Neuronal stem cell (in vitro differentiated cells): Measurements from ENCODE around the gene SUN2.

Experiments used
- DNase-seq: peaks from one replicate; pipeline ENCODE4 v3.0.0-alpha.2; 2013; ENCODE audit warnings: low spot score
- H2AFZ ChIP-seq: one replicate; pipeline ENCODE4 v1.6.1; 2013; ENCODE audit warnings: mild to moderate bottlenecking, low read length, inconsistent platforms
- H2AK5ac ChIP-seq: 2 replicates; pipeline ENCODE4 v1.6.1; 2013; ENCODE audit warnings: low read depth, mild to moderate bottlenecking, inconsistent platforms, low read length, moderate library complexity, mixed read lengths
- H2BK120ac ChIP-seq: 2 replicates; pipeline ENCODE4 v1.6.1; 2013; ENCODE audit warnings: low read depth, mild to moderate bottlenecking, inconsistent platforms, low read length, moderate library complexity, mixed read lengths
- H2BK12ac ChIP-seq: one replicate; pipeline ENCODE4 v1.6.1; 2013; ENCODE audit warnings: low read length, inconsistent platforms
- H2BK15ac ChIP-seq: 2 replicates; pipeline ENCODE4 v1.6.1; 2013; ENCODE audit warnings: mild to moderate bottlenecking, low read length, inconsistent platforms, mixed read lengths
- H2BK5ac ChIP-seq: one replicate; pipeline ENCODE4 v1.6.1; 2013; ENCODE audit warnings: inconsistent platforms, mild to moderate bottlenecking, low read length, moderate library complexity
- H3K14ac ChIP-seq: one replicate; pipeline ENCODE4 v1.6.1; 2013; ENCODE audit warnings: low read length, inconsistent platforms
- H3K18ac ChIP-seq: 2 replicates; pipeline ENCODE4 v1.6.1; 2013; ENCODE audit warnings: low read length, inconsistent platforms
- H3K23ac ChIP-seq: 2 replicates; pipeline ENCODE4 v1.6.1; 2013; ENCODE audit warnings: low read depth, mild to moderate bottlenecking, mixed read lengths, low read length, inconsistent platforms; ENCODE audit not compliant: poor library complexity
- H3K27ac ChIP-seq: replicated peaks from 3 replicates; pipeline ENCODE4 v1.5.1; 2013; ENCODE audit warnings: low read length, inconsistent platforms
- H3K27me3 ChIP-seq, 3 experiments: 2 replicates each; pipeline ENCODE4 v1.6.1; 2013; ENCODE audit warnings: low read length in 3 of 3, mild to moderate bottlenecking in 2 of 3, inconsistent platforms in 1 of 3, low read depth in 1 of 3, mixed read lengths in 1 of 3, moderate library complexity in 1 of 3; ENCODE audit not compliant: control insufficient read depth in 3 of 3, insufficient read depth in 3 of 3
- H3K36me3 ChIP-seq, 2 donors: replicated peaks in 1 of 2; 2 replicates each; pipeline ENCODE4 v1.6.1; 2013; ENCODE audit warnings: low read length in 2 of 2; ENCODE audit not compliant: control insufficient read depth in 2 of 2, insufficient read depth in 2 of 2
- H3K4ac ChIP-seq: 2 replicates; pipeline ENCODE4 v1.6.1; 2013; ENCODE audit warnings: inconsistent platforms, mild to moderate bottlenecking, low read length, moderate library complexity
- H3K4me1 ChIP-seq, 2 donors: 1 replicate in 1 of 2; 2 replicates in 1 of 2; pipeline ENCODE4 v1.6.1; 2013; ENCODE audit warnings: low read length in 2 of 2, low read depth in 1 of 2; ENCODE audit not compliant: control insufficient read depth in 2 of 2, insufficient read depth in 1 of 2
- H3K4me2 ChIP-seq: one replicate; pipeline ENCODE4 v1.6.1; 2013; ENCODE audit warnings: mild to moderate bottlenecking, low read length, inconsistent platforms; ENCODE audit not compliant: insufficient read depth, poor library complexity, severe bottlenecking
- H3K4me3 ChIP-seq, 2 donors: 2 replicates each; pipeline ENCODE4 v1.5.1; 2013; ENCODE audit warnings: low read length in 2 of 2, mild to moderate bottlenecking in 2 of 2, inconsistent platforms in 1 of 2, moderate library complexity in 1 of 2
- H3K79me1 ChIP-seq: one replicate; pipeline ENCODE4 v1.6.1; 2013; ENCODE audit warnings: low read depth, mild to moderate bottlenecking, inconsistent platforms, low read length, moderate library complexity
- H3K9ac ChIP-seq: one replicate; pipeline ENCODE4 v1.6.1; 2013; ENCODE audit warnings: mild to moderate bottlenecking, low read depth, low read length, inconsistent platforms; ENCODE audit not compliant: poor library complexity
- H3K9me3 ChIP-seq, 2 donors: replicated peaks in 1 of 2; 2 replicates each; pipeline versions ENCODE3 to v1.6.1; 2013; ENCODE audit warnings: low read length in 2 of 2, mild to moderate bottlenecking in 2 of 2, inconsistent platforms in 1 of 2, low read depth in 1 of 2, mixed read lengths in 1 of 2, moderate library complexity in 1 of 2; ENCODE audit not compliant: control insufficient read depth in 2 of 2, insufficient read depth in 1 of 2
- H4K8ac ChIP-seq: one replicate; pipeline ENCODE4 v1.6.1; 2013; ENCODE audit warnings: low read depth, mild to moderate bottlenecking, inconsistent platforms, low read length, moderate library complexity
- H4K91ac ChIP-seq: one replicate; pipeline ENCODE4 v1.6.1; 2013; ENCODE audit warnings: low read length, low read depth, mild to moderate bottlenecking, inconsistent platforms; ENCODE audit not compliant: poor library complexity
- WGBS, 2 donors: extraction: QIAGEN DNeasy Blood & Tissue Kit; methylation state at CpG; one replicate each; pipeline ENCODE4 v1.1.7; 2013; ENCODE audit warnings: missing lambda C conversion rate in 2 of 2, mixed read lengths in 1 of 2; ENCODE audit not compliant: insufficient read length in 2 of 2, insufficient replicate concordance in 1 of 2; ENCODE audit errors: extremely low coverage in 2 of 2; 5-methylcytosine and 5-hydroxymethylcytosine counted together

Gene SUN2

DNA sequence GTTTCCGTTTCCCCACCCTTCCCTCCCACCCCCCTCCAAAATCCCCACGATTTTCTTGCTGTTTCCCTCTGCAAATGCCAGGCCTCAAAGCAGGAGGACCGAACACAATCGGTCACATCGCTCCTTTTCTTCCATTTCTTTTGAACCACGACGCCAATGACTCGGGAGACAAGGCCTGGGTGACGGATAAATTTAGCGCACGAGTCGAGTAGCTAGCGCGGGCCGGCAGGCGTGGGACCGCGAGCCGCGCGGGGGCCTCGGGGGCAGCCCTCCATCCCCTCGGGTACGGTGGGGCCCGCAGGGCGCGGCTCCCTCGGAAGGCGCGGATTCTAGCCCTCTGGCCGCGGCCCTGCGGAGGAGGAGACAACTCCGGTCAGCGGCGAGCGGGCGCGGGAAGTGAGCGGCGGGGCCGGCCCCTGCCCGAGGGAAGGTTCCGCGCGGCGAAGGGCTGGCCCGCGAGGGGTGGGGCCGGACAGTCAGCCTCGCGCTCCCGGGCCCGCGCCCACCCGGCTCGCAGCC lies 55.5 kb downstream of the SUN2 start:
- peak overlapping the region; percentile 89 for H2BK5ac ChIP-seq
- H3K4me1 ChIP-seq = peaks cover 18 to 38% of the 10 kb centered on the region in 2 donors
- H3K9me3 ChIP-seq = no peaks in the 10 kb centered on the region
- H2BK12ac ChIP-seq = no peak overlapping the region
- H2BK15ac ChIP-seq = peak overlapping the region; percentile 52
- H3K36me3 ChIP-seq = peaks cover 0 to 34% of the 10 kb centered on the region in 2 donors
- no peak overlapping the region for H2BK120ac ChIP-seq
- H3K14ac ChIP-seq = peak overlapping the region; percentile 31
- WGBS, 2 donors = no CpG with 5 or more reads among the region's 57 CpGs
- peak overlapping the region; percentile 82 for H3K4me2 ChIP-seq
- H3K4ac ChIP-seq = no peak overlapping the region
- no peak overlapping the region for H4K91ac ChIP-seq
- H2AK5ac ChIP-seq = no peak overlapping the region
- peak overlapping the region; percentile 94 for H3K9ac ChIP-seq
- no peaks in the 10 kb centered on the region for H3K27me3 ChIP-seq
- H3K27ac ChIP-seq = no peak overlapping the region
- H3K79me1 ChIP-seq = peaks cover 2% of the 10 kb centered on the region
- DNase-seq = no peak
- H4K8ac ChIP-seq = no peak overlapping the region
- peak overlapping the region; percentile 93 for H2AFZ ChIP-seq
- peak overlapping the region; percentile 75 to 96 for H3K4me3 ChIP-seq
- peak overlapping the region; percentile 92 for H3K23ac ChIP-seq
- peak overlapping the region; percentile 93 for H3K18ac ChIP-seq

DNA sequence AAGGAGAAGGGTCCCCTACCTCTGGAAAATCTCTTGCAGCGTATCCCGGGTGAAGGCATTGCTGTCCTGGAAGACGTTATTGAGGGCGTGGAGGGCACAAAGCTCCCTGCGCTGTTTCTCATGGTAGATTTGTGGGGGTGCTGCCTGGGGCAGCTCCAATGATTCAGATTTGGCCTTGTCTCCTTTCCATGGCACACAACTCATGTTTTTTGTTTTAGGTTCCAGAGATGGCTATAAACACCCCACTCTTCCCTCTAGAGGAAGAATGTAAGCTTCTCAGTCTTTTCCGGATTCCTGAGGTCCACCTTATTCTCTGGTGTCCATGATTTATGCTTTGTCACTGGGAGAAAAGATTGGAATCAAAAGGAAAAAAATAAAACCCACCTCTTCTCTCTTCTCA lies 56.0 kb downstream of the SUN2 start:
- no peaks in the 10 kb centered on the region for H3K9me3 ChIP-seq
- H3K18ac ChIP-seq = no peak overlapping the region
- H2BK15ac ChIP-seq = no peak overlapping the region
- no peak overlapping the region for H3K14ac ChIP-seq
- H3K23ac ChIP-seq = no peak overlapping the region
- H3K4ac ChIP-seq = no peak overlapping the region
- H2AK5ac ChIP-seq = no peak overlapping the region
- no peak overlapping the region for H3K27ac ChIP-seq
- H3K27me3 ChIP-seq = no peaks in the 10 kb centered on the region
- H3K36me3 ChIP-seq = peaks cover 0 to 39% of the 10 kb centered on the region in 2 donors
- H2BK5ac ChIP-seq = no peak overlapping the region
- H2BK120ac ChIP-seq = no peak overlapping the region
- no peak overlapping the region for H2BK12ac ChIP-seq
- H3K4me2 ChIP-seq = peak overlapping the region; percentile 78
- no peak for DNase-seq
- H4K8ac ChIP-seq = no peak overlapping the region
- peak overlapping the region; percentile 70 to 75 for H3K4me3 ChIP-seq
- H4K91ac ChIP-seq = no peak overlapping the region
- no CpG with 5 or more reads among the region's 6 CpGs for whole genome bisulfite sequencing, 2 donors
- peak overlapping the region; percentile 39 for H3K9ac ChIP-seq
- peaks cover 15 to 37% of the 10 kb centered on the region in 2 donors for H3K4me1 ChIP-seq
- H2AFZ ChIP-seq = no peak overlapping the region
- H3K79me1 ChIP-seq = peaks cover 4% of the 10 kb centered on the region

- no peaks in the 10 kb centered on the region for H3K27me3 ChIP-seq
- no peak overlapping the region for H3K4ac ChIP-seq
- H3K14ac ChIP-seq = no peak overlapping the region
- no peak overlapping the region for H3K27ac ChIP-seq
- no peak overlapping the region for H2BK12ac ChIP-seq
- H3K9ac ChIP-seq = no peak overlapping the region
- H2BK15ac ChIP-seq = no peak overlapping the region
- peaks cover 2 to 44% of the 10 kb centered on the region in 2 donors for H3K36me3 ChIP-seq
- H4K8ac ChIP-seq = no peak overlapping the region
- H2AK5ac ChIP-seq = no peak overlapping the region
- H3K9me3 ChIP-seq = no peaks in the 10 kb centered on the region
- no peak overlapping the region for H2BK5ac ChIP-seq
- H3K18ac ChIP-seq = no peak overlapping the region
- WGBS, 2 donors = no CpG with 5 or more reads among the region's 5 CpGs
- H2BK120ac ChIP-seq = no peak overlapping the region
- H3K4me2 ChIP-seq = peak overlapping the region; percentile 78
- no peak overlapping the region for H2AFZ ChIP-seq
- peaks cover 4% of the 10 kb centered on the region for H3K79me1 ChIP-seq
- peak overlapping the region; percentile 70 to 75 for H3K4me3 ChIP-seq
- no peak overlapping the region for H4K91ac ChIP-seq
- peaks cover 11 to 33% of the 10 kb centered on the region in 2 donors for H3K4me1 ChIP-seq
- H3K23ac ChIP-seq = no peak overlapping the region
- no peak for DNase-seq
Measured at GRCh38 chr22:38699143-38699542, 56.7 kb downstream of the SUN2 start.

- Histone ChIP-seq H4K91ac (no peak overlapping the region), H3K9ac (no peak overlapping the region), H3K4me1 (peaks cover 11 to 33% of the 10 kb centered on the region in 2 donors), H3K23ac (no peak overlapping the region), H3K79me1 (peaks cover 4% of the 10 kb centered on the region), H3K14ac (no peak overlapping the region), H3K36me3 (peaks cover 3 to 50% of the 10 kb centered on the region in 2 donors), H3K4me2 (peak overlapping the region; percentile 78), H3K27ac (no peak overlapping the region), H2AK5ac (no peak overlapping the region), H3K27me3 (no peaks in the 10 kb centered on the region), H2BK15ac (no peak overlapping the region), H3K4me3 (peak overlapping the region in 1 of 2 donors; percentile 75), H2BK12ac (no peak overlapping the region), H2BK120ac (no peak overlapping the region), H3K4ac (no peak overlapping the region), H4K8ac (no peak overlapping the region), H3K9me3 (no peaks in the 10 kb centered on the region), H3K18ac (no peak overlapping the region), H2AFZ (no peak overlapping the region), H2BK5ac (no peak overlapping the region)
- DNase-seq = no peak
- no CpG with 5 or more reads among the region's 13 CpGs for WGBS, 2 donors
Measured at GRCh38 chr22:38698407-38699094, 57.2 kb downstream of the SUN2 start.
